ENCODE results near the gene LRP11.

The LRP11 gene

DNA sequence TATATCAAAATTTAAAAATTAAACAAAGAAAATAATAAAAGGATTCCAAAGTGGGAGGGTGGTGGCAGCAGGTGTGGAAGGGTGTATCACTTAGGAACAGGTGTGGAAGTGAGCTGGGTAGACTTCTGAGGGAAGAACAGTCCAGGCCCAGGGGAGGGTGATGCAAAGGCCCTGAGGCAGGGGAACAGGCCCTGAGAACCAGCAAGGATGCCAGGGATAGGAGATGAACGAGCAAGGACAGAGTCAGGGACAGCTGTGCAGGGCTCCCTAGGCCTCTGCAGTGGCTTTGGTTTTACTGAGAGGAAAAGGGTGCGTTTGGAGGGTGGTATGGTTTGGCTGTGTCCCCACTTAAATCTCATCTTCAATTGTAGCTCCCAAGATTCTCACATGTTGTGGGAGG, 43.2 kb upstream of the LRP11 start:
- TF ChIP-seq, protein P1, sequence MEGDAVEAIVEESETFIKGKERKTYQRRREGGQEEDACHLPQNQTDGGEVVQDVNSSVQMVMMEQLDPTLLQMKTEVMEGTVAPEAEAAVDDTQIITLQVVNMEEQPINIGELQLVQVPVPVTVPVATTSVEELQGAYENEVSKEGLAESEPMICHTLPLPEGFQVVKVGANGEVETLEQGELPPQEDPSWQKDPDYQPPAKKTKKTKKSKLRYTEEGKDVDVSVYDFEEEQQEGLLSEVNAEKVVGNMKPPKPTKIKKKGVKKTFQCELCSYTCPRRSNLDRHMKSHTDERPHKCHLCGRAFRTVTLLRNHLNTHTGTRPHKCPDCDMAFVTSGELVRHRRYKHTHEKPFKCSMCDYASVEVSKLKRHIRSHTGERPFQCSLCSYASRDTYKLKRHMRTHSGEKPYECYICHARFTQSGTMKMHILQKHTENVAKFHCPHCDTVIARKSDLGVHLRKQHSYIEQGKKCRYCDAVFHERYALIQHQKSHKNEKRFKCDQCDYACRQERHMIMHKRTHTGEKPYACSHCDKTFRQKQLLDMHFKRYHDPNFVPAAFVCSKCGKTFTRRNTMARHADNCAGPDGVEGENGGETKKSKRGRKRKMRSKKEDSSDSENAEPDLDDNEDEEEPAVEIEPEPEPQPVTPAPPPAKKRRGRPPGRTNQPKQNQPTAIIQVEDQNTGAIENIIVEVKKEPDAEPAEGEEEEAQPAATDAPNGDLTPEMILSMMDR (IDR thresholded peaks at IDR 0.05; ENCODE audit: low read depth, low read length) = no peak
- no peak for DNase-seq (ENCODE audit: low read depth, low spot score)
- no peak overlapping the region for H3K4me3 ChIP-seq (ENCODE audit: low read depth, low read length)
- in situ Hi-C loops (cut with HindIII; ENCODE audit: low sequenced_read_pairs) = no loop called here

- DNase-seq (ENCODE audit: low read depth, low spot score) = no peak
- no peak overlapping the region for H3K4me3 ChIP-seq (ENCODE audit: low read depth, low read length)
- TF ChIP-seq, protein P1 (IDR thresholded peaks at IDR 0.05; ENCODE audit: low read depth, low read length) = no peak
- in situ Hi-C loops (cut with HindIII; ENCODE audit: low sequenced_read_pairs) = no loop called here
Measured at GRCh38 chr6:149906405-149906804, 42.2 kb upstream of the LRP11 start.

DNA sequence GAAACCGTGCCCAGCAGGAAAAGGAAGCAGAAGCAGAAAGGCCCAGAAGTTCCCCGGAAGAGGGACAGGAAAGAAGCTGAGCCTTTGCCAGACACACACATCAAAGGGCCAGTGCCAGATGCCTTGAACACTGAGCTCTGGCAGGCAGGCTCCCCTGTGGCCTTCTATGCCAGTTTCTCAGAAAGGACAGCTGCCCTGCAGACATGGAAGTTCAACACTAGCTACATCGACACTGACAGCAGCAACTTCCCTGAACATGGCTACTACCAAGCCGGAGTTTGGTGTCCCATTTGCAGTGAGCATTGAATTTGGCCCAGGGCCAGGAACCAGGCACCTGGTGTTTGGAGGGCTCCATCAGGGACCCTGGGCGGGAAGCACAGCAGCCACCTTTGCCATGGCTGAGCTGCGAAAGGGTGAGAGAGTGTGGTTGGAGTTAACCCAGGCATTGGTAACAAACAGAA, 41.8 kb upstream of the LRP11 start:
- in situ Hi-C loops (cut with HindIII; ENCODE audit: low sequenced_read_pairs) = no loop called here
- TF ChIP-seq, protein P1 (IDR thresholded peaks at IDR 0.05; ENCODE audit: low read depth, low read length) = no peak
- no peak for DNase-seq (ENCODE audit: low read depth, low spot score)
- no peak overlapping the region for H3K4me3 ChIP-seq (ENCODE audit: low read depth, low read length)

DNA sequence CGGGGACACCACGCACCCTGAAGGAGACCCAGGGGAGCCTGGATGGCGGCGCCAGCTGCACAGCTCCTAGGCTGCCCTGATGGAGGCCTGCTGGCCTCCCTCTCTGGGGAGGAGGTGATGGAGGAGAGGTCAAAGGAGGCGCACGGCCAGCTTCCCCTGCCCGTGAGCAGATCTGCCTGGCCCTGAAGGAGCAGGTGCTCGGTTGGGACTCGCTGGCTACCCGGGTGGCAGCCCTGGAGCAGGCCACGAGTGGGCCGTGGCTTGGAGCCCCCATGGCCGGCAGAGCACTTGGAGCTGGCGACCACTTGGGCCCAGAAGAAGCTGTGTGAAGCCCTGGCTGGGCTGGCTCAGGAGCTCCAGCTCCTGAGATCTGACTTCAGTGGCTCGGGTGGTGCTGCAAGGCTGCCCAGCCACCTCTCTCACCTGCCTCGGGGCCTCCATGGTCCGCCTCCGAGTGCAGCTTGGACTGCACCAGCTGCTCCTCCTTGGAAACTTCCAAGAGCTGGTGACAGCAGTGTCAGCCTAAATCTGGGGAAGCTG, 41.3 kb upstream of the LRP11 start:
- TF ChIP-seq, protein P1 (IDR thresholded peaks at IDR 0.05; ENCODE audit: low read depth, low read length) = no peak
- H3K4me3 ChIP-seq (ENCODE audit: low read depth, low read length) = no peak overlapping the region
- DNase-seq (ENCODE audit: low read depth, low spot score) = no peak
- in situ Hi-C loops (cut with HindIII; ENCODE audit: low sequenced_read_pairs) = no loop called here

DNA sequence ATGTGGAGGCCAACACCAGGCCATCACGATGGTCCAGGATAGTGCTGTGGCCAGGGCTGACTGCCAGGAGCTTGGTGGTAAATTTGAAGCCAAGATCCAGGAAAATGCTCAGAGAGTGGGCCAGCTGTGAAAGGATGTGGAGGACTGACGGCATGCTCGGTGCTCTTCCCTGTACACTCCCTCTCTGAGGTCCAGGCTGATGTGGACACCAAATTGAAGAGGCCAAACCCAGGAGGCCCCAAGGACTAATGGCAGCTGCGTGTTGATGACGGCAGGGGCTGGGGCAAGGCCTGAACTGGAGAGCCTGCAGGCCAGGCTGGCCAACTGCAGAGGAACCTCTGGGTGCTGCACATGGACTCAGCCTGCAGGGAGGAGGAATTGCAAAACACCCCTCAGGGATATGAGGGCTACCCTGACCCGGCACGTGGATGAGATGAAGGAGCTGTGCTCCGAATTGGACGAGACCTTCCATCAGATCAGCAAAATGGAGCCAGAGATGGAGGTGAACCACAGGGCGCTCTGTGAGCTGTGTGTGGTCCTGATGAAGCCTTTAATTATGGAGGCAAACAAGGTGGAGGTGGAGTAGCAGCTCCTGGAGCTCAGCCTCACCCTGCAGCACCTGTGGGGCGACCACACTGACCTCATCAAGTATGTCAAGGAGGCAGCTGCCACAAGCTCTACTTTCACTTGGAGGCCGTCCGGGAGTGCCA, 40.7 kb upstream of the LRP11 start:
- TF ChIP-seq, protein P1 (IDR thresholded peaks at IDR 0.05; ENCODE audit: low read depth, low read length) = no peak
- H3K4me3 ChIP-seq (ENCODE audit: low read depth, low read length) = no peak overlapping the region
- no peak for DNase-seq (ENCODE audit: low read depth, low spot score)
- in situ Hi-C loops (cut with HindIII; ENCODE audit: low sequenced_read_pairs) = no loop called here

DNA sequence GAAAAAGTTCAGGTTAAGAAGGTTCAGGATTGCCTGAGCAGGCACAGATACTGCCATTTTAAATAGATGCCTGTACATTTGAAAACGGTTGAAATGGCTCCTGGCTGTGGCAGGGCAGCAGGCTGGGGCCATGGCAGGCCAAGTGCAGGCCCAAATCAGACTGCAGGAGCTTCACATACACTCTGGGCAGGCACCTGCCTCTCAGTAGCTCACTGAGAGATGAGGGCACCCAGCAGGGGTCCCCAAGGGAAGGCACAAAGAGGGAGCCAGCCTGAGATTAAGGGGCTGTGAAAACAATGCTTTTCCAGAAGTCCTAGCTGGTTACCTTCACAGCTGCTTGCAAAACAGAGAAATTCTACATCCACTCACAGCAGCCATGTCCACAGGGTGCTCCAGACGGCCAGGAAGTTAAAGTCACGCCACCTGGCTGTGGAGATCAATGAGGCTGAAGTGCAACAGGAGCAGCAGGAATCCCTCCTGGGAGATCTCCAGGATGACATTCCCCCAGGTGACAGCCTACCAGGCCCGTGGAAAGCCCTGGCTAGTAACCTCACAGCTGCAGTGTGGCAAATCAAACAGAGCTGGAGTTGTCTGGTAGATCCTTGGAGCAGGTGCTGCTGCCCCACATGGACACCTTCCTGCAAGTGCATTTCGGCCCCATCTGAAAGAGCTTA, 39.9 kb upstream of the LRP11 start:
- DNase-seq (ENCODE audit: low read depth, low spot score) = no peak
- in situ Hi-C loops (cut with HindIII; ENCODE audit: low sequenced_read_pairs) = no loop called here
- H3K4me3 ChIP-seq (ENCODE audit: low read depth, low read length) = no peak overlapping the region
- TF ChIP-seq, protein P1 (IDR thresholded peaks at IDR 0.05; ENCODE audit: low read depth, low read length) = no peak
